ENCODE results near the gene SEL1L2.

- no peak for TF ChIP-seq CTCF (IDR thresholded peaks at IDR 0.05 in 8 of 11, conservative IDR thresholded peaks at IDR 0.05 in 3 of 11)
- TF ChIP-seq POLR2A (IDR thresholded peaks at IDR 0.05): no peak
Measured at GRCh38 chr20:13816757-13817156, 173.7 kb downstream of the SEL1L2 start.

Data from spleen (tissue), 7 donors.